Loucy (cell line): ENCODE data around the gene CRACR2A.

ENCODE experiments used
- H2AFZ ChIP-seq: fragments of 200-600 bp; sonication (generic); 2 replicates; pipeline ENCODE4 v1.6.0; 2016; ENCODE audit warnings: antibody characterized with exemption, mild to moderate bottlenecking, low read length, moderate library complexity
- H3F3A ChIP-seq: fragments of 200-600 bp; 2 replicates; pipeline ENCODE4 v1.6.0; 2016; ENCODE audit warnings: antibody characterized with exemption, low read depth, mild to moderate bottlenecking
- H3K27me3 ChIP-seq: fragments of 200-600 bp; sonication (generic); 2 replicates; pipeline ENCODE4 v1.6.1; 2014; ENCODE audit warnings: low read length, mild to moderate bottlenecking; ENCODE audit not compliant: insufficient read depth, poor library complexity, severe bottlenecking
- H3K36me3 ChIP-seq: fragments of 200-600 bp; sonication (generic); 2 replicates; pipeline ENCODE4 v1.6.1; 2016; ENCODE audit warnings: low read length; ENCODE audit not compliant: insufficient read depth
- H3K4me1 ChIP-seq: fragments of 200-600 bp; sonication (generic); 2 replicates; pipeline ENCODE4 v1.5.1; 2014; ENCODE audit warnings: low read length, mild to moderate bottlenecking; ENCODE audit not compliant: insufficient read depth, poor library complexity, severe bottlenecking
- H3K4me2 ChIP-seq: fragments of 200-600 bp; sonication (generic); 2 replicates; pipeline ENCODE4 v1.6.0; 2014; ENCODE audit warnings: antibody characterized with exemption, low read length, low read depth, mild to moderate bottlenecking; ENCODE audit not compliant: poor library complexity, severe bottlenecking
- H3K4me3 ChIP-seq: fragments of 200-600 bp; sonication (generic); 2 replicates; pipeline ENCODE4 v1.5.1; 2014; ENCODE audit warnings: low read length, mild to moderate bottlenecking, mixed read lengths; ENCODE audit not compliant: poor library complexity, severe bottlenecking
- H3K79me2 ChIP-seq: fragments of 200-600 bp; sonication (generic); 2 replicates; pipeline ENCODE4 v1.6.1; 2014; ENCODE audit warnings: low read length; ENCODE audit not compliant: insufficient read depth
- H3K9ac ChIP-seq: fragments of 200-600 bp; sonication (generic); 2 replicates; pipeline ENCODE4 v1.6.0; 2014; ENCODE audit warnings: mild to moderate bottlenecking, low read depth, low read length, moderate library complexity; ENCODE audit not compliant: poor library complexity, severe bottlenecking
- H3K9me2 ChIP-seq: fragments of 200-600 bp; sonication (generic); replicated peaks from 2 replicates; pipeline ENCODE4 v1.6.1; 2016; ENCODE audit warnings: low read depth, low read length, mixed read lengths
- H3K9me3 ChIP-seq: fragments of 200-600 bp; sonication (generic); 2 replicates; pipeline ENCODE4 v1.6.1; 2014; ENCODE audit warnings: mild to moderate bottlenecking, antibody characterized with exemption, low read length, low read depth; ENCODE audit not compliant: insufficient read depth
- H4K20me1 ChIP-seq: fragments of 200-600 bp; sonication (generic); 2 replicates; pipeline ENCODE4 v1.6.0; 2014; ENCODE audit warnings: antibody characterized with exemption, low read length, mild to moderate bottlenecking; ENCODE audit not compliant: insufficient read depth, poor library complexity, severe bottlenecking
- CTCF ChIP-seq: fragments of 200-600 bp; sonication (generic); conservative IDR thresholded peaks from 2 replicates; pipeline ENCODE4 v1.5.1; 2014; ENCODE audit warnings: mild to moderate bottlenecking, antibody characterized with exemption, low read length
- EZH2phosphoT487 ChIP-seq: fragments of 200-600 bp; IDR thresholded peaks from 2 replicates; pipeline ENCODE4 v1.6.1; 2018; ENCODE audit warnings: antibody characterized with exemption, mild to moderate bottlenecking, moderate library complexity, borderline replicate concordance

Gene CRACR2A

GRCh38 chr12:3790642-3791041 lies 37.7 kb upstream of the CRACR2A start:
- Histone ChIP-seq H3F3A (no peaks in the 10 kb centered on the region), H3K9me3 (no peaks in the 10 kb centered on the region), H3K4me2 (no peak overlapping the region), H3K4me3 (no peak overlapping the region), H3K4me1 (no peaks in the 10 kb centered on the region), H4K20me1 (no peaks in the 10 kb centered on the region), H3K36me3 (no peaks in the 10 kb centered on the region), H2AFZ (no peak overlapping the region), H3K79me2 (no peaks in the 10 kb centered on the region), H3K9ac (no peak overlapping the region), H3K27me3 (no peaks in the 10 kb centered on the region), H3K9me2 (no peaks in the 10 kb centered on the region)
- no peak for TF ChIP-seq EZH2phosphoT487
- no peak for TF ChIP-seq CTCF

- Histone ChIP-seq H3K9ac (no peak overlapping the region), H3K27me3 (no peaks in the 10 kb centered on the region), H2AFZ (no peak overlapping the region), H3K36me3 (no peaks in the 10 kb centered on the region), H3F3A (no peaks in the 10 kb centered on the region), H3K4me2 (no peak overlapping the region), H3K4me1 (no peaks in the 10 kb centered on the region), H3K9me2 (no peaks in the 10 kb centered on the region), H3K9me3 (no peaks in the 10 kb centered on the region), H3K4me3 (no peak overlapping the region), H4K20me1 (no peaks in the 10 kb centered on the region), H3K79me2 (no peaks in the 10 kb centered on the region)
- no peak for TF ChIP-seq EZH2phosphoT487
- no peak for TF ChIP-seq CTCF
These were observed 36.9 kb upstream of the CRACR2A start for GRCh38 chr12:3789838-3790237.

- Histone ChIP-seq H3K9ac (no peak overlapping the region), H3F3A (no peaks in the 10 kb centered on the region), H3K9me3 (no peaks in the 10 kb centered on the region), H2AFZ (no peak overlapping the region), H3K4me2 (no peak overlapping the region), H3K79me2 (no peaks in the 10 kb centered on the region), H4K20me1 (no peaks in the 10 kb centered on the region), H3K27me3 (no peaks in the 10 kb centered on the region), H3K4me3 (no peak overlapping the region), H3K4me1 (no peaks in the 10 kb centered on the region), H3K9me2 (no peaks in the 10 kb centered on the region), H3K36me3 (no peaks in the 10 kb centered on the region)
- peak; percentile 87 for TF ChIP-seq CTCF
- no peak for TF ChIP-seq EZH2phosphoT487
These were observed 24.4 kb upstream of the CRACR2A start for GRCh38 chr12:3777206-3777809.
